HG02798 (cell line): Measurements from ENCODE around the gene NOD1.

Experiments
- ATAC-seq: cut with Tn5 transposase; IDR thresholded peaks from one replicate; pipeline ENCODE4 v1.9.1; 2021; ENCODE audit warnings: mild to moderate bottlenecking; ENCODE audit not compliant: unreplicated experiment, poor library complexity

Gene NOD1

DNA sequence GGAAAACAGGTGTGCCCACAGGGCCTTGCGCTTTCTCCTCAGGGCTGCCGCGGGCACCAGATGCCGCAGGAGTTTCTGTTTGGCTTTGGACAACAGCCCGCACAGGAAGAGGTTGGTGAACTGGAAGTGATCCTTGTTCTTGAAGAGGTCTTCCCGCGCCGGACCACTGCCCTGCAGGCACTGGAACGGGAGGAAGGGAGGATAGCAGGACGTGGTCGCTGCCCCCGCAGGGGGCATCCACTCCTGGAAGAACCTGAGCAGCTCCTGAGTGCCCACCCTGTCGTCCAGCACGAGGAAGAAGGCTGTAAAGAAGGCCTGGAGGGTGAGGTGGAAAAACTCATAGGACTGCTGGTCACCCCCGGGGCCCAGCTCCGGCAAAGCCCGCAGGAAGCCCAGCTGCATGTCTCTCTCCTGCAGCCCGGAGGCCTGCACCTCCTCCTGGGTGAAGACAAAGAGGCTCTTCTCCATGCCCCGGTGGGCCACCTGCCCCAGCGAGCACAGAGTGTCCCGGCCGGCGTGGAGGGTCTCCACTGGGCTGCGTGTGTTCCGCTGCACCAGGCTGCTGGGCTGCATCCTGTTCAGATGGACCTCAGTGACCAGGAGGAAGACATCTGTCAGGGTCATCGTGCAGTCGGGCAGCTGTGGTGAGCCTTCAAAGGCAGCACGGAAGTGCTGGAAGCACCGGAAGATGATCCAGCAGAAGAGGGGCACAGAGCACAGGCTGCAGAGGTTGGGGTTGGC is 26.9 kb downstream of the NOD1 start:
- no peak for ATAC-seq

DNA sequence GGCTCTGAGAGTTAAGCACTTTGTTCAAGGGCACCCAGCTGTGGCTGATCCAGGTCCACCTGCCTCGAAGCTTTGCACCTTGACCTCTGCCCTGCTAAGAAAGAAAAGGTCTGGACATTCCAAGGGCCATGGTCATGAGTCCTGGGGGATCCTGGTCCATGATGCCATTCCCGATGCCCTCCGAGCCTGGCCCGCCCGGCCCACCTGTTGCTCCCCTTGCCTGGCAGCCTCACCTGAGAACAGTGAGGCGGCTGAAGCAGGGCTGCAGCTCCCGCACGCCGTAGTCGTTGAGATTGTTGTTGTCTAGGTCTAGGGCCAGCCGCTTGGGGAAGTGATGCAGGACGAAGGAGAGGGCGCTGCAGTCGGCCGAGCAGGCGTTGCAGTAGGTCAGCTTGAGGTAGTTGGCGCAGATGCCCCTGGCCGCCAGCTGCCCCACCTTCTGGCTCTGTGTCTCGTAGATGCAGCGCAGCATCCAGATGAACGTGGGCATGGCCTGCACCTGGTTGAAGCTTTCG is 27.5 kb downstream of the NOD1 start:
- no peak for ATAC-seq

DNA sequence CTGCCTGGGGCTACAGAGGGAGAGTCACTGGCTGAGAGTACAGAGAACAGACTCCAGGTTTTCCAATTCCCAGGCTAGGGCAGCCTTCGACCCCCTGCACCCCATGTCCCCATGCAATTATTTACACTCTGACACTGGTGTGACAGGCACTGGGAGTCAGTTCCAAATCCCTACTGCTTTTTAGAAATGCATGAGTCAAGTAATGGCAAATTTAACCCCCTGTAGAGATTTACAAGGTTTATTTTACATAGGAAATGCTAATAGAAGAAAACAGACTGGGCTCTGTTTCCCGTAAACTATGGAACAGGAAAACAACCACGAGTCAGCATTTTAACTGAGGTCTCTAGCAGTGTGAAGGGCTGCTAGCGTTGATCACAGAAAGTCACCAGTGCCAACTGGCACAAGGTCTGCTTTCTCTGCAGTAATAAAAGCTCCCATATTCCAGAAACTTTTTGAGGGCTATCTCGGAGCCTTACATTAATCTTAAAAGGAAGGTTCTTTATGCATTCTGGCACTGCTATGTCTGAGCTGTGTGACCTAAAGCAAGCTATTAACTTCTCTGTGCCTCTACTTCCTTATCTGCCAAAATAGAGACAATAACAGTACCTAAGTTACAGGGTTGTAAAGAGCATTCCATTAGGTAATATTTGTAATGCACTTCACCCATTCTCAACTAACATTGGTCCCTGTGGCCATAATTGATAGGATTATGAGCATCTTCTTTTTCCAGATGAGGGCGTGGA is 28.2 kb downstream of the NOD1 start:
- no peak for ATAC-seq

DNA sequence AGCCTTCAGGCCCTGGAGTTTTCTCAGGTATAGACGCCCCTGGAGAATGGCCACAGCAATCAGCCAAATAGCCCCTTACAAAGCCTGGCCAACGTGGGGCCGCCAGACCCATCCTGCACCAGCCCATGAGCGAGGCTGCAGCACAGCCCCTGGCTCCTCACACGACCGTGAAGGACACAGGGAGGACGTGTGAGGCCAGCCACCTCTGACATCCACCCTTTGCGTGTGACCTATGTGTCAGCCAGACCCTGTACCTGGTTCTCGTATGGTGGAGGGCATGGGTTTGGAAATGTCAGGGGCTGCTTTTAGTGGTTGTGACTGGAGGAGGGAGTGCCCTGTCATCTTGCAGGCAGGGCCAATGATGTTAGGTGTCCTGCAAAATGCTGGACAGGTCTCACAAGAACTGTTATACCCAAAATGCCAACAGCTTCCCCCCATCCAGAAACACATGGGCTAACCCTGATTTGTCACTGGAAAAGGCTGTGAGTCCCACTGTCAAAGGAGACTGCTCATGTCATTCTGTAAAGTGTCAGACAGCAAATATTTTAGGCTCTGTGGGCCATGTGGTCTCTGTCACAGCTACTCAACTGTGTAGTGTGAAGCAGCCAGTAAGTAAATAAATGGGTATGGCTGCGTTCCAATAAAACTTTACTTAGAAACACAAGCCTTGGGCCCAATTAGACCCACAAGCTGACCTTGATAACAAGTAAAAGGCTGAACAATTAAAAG is 30.0 kb downstream of the NOD1 start:
- no peak for ATAC-seq

DNA sequence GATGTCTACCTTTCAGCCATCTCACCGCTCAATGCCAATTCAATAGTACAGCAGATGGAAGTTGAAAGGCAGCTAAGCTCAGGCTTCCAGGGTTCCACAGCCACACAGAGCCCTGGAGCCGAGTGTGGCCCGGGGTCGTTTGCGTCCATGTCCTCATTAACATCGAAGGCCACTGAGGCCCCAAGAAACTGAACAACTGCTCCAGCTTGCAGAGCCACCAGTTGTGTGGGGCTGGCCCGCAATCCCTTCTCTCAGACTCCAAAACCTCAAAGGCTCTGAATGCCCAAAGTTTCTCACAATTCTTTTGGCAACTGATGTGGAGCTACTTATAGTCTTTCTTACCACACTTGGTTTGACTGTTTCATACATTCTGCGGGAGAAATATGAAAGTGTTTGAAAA is 31.1 kb downstream of the NOD1 start:
- ATAC-seq, result no peak

DNA sequence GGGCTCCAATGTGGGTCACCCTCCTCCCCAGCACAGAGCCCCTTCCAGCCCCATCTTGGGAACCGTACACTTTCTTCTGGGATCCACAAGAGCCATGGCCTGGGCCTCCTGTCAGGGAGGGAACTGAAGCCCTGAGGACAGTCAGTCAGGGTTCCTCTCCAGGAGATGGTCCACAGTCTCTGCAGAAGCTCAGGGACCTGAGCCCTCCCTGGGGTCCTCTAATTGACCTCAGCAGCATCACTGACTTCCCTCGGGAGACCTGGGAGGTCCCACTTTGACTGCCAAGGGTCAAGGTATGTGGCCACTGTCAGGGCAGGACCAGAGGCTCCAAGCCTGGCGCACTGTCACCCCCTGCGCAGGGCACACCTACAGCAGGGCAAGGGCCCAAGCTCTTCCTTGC is 32.3 kb downstream of the NOD1 start:
- ATAC-seq, result no peak

DNA sequence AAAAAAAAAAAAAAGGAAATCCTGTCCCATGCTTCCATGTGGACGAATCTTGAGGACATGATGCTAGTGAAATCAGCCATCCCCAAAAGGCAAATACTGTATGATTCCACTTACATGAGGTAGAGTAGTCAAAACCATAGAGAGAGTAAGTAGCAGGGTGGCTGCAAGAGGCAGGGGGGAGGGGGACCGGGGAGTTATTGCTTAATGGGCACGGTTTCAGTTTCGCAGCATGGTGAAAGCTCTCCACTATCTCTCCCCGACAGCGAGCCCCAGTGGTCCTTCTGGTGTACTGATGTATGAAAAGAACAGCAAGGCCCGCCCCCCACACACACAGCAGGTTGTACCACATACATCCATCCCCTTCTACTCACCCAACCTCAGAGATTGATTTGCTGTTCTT is 32.8 kb downstream of the NOD1 start:
- peak; percentile 100 for ATAC-seq

DNA sequence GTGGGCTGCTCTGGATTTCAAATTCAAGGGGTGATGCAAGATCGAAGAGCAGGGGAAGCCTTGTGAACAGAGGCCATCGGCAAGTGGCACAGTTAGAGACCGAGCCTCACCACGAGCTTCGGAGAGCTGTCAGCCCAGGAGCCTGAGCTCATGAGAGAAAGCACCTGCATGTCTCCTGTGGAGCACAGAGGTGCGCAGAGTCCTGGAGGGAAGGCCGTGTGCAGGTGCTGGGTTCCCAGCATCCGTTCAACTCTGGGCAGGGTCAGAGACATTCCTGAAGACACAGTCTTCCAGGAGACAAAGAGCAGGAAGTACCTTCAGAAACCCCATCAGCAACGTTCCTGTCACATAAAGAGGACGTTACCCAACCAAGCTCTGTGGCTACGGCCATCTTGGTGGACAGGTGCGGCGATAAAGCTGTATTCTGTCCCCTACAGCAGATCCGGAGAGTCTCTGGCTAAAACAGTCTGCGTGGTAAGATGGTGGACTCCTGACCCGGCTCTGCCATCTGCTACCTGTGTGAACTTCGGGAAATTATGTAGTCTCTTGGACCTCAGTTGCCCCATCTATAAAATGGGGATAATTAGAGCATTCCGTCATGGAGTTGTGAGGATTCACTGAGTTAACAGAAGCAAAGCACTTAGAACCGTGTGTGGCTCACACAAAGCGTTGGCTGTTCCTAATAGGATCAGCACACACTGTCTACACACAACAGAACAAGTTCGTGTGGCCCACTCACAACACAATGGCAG is 40.6 kb downstream of the NOD1 start:
- no peak for ATAC-seq

DNA sequence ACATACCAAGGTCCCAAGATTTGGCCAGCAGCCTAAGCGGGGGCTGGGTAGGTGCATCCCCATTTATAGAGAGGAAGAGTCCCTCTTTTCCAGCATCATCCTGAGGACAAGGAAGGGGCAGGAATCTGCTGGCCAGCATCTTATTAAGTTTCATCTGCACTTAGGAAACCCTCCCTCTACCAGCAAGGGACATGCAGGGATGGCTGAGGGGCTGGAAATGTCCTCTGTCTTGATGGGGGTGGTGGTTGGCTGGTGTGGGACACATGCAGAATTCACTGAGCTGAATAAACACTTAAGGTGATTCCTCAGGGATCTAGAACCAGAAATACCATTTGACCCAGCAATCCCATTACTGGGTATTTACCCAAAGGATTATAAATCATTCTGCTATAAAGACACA is 42.1 kb downstream of the NOD1 start:
- no peak for ATAC-seq

DNA sequence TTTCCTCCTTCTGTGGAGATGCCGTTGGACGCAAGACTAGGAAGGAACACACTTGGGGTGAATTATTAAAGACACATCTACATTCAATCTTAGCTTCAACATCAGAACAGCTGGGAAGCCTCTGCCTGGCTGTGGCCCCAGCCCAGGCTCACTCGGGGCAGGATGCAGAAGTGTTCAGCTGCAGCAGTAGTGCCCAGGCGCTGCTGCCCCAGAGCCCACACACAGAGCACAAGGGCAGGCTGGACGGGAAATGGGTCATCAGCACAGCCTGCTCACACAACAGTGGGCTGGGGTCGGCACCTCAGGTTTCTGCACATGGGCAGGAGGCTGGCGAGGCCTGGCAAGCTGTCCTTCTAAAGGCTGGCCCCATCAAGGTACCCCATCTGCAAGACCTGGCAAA is 42.5 kb downstream of the NOD1 start:
- ATAC-seq, result no peak

DNA sequence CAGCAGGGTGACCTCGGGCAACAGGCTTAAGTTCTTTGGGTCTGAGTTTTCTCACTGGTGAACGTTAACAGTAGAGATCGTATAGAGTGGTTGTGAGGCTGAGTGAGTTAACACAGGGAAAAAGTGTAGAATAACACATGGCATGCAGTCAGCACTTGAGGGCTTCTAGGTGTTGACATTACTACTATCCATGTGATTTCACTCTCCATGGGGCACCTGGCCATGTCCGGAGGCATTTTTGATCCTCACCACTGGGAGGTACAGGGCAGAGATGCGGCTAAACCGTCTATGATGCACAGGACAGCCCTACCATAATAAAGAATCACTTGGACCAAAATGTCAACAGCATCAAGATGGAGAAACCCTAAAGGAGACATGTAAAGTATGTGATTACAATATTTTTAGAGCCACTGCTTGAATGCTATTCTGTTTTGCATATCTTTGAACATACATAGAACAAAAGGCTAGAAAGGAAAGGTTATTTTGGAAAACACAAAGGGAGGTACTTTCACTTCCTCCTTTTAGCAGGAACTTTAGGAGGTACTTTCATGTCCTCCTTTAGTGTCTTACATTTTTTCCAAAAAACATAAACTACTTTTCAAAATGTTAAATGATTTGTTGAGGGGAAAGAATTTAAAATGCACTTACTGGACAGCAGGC is 44.3 kb downstream of the NOD1 start:
- ATAC-seq, result no peak

DNA sequence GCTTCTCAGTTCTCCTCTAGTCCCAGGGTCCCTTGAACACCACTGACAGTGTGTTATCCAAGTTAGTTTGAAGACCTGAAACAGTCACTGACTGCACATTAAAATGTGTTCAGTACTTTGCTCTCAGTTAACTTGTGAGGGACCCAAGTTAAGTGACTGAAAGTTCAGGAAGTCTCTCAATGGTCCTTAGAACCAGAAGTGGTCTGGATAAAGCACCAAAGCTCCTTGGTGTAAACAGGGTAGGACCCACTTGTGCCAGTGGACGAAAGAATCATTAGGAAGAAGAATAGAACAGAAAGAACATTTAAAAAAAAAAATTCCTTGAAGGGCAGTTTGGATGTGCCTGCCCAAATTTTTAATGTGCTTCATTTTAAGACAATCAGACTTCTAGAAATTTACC is 45.1 kb downstream of the NOD1 start:
- no peak for ATAC-seq

DNA sequence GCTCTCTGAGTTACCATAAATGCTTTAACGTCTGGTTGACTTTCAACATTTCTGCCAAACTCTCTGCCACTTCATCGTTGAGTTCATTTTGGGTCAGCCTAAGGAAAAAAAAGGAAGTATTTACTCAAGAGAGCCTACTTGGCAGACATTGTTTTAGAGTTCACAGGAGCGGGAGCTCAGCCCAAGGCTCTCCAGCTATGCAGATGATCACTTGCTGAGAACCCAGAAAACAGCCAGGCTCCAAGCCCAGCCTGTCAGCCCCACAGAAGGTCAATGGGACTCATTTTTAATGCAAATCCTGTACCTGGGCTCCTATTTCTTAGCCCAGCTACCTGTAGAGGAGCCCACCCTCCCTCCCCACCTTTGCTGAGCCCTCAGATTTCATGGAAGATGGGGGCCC is 45.5 kb downstream of the NOD1 start:
- ATAC-seq, result no peak

DNA sequence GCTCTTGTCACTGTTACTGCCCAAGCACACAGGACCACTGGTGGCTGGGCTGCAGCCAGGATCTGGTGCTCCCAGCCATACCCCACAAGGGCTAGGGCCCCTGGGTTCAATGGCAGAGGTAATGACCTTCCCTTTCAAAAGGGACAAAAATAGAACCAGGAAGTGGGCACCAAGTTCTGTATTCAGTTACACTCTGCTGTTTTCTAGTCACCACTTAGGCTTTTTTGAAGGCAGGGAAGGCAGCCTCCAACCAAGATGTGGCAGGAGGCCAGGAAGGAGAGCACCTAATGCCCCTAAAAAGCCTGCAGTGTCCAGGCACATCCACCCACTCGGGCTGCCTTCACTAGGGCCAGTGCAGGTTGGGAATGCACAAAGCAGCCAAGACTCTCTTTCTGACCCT is 47.8 kb downstream of the NOD1 start:
- no peak for ATAC-seq

DNA sequence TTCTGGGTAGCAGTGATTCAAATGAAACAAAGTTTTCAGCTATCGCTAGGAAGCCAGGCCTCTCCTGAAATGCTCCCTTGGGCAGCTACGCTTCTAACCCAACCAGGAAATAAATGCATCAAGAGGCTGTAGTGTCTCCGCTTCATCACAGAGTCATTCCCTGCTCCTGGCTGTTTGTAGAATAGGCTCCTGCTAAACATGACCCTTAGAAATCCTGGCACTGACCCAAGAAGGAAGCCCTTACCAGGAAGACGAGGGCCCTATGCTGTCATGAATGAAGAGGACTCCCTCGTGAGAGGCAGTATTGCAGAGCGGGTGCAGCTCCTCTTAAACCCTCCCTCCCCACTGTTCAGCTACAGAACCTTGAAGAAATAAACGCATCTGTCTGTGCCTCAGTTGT is 48.3 kb downstream of the NOD1 start:
- ATAC-seq, result no peak

DNA sequence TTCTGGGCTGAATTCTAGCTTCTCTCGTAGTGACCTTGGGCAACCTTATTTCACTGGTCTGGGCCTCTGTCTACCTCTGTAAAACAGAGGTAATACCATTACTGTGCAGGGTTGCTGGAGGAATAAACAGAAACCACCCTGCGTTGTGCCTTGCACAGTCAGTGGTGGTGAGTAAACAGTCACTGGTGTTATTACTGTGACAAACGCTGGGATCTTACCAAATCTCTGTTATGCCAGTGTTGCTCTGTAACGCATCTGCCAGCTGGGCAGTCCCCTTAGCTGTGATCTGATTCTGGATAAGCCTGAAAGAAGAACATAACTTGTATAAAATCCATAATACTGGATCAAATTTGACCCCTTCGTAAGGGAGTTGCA is 49.4 kb downstream of the NOD1 start:
- ATAC-seq, result no peak

DNA sequence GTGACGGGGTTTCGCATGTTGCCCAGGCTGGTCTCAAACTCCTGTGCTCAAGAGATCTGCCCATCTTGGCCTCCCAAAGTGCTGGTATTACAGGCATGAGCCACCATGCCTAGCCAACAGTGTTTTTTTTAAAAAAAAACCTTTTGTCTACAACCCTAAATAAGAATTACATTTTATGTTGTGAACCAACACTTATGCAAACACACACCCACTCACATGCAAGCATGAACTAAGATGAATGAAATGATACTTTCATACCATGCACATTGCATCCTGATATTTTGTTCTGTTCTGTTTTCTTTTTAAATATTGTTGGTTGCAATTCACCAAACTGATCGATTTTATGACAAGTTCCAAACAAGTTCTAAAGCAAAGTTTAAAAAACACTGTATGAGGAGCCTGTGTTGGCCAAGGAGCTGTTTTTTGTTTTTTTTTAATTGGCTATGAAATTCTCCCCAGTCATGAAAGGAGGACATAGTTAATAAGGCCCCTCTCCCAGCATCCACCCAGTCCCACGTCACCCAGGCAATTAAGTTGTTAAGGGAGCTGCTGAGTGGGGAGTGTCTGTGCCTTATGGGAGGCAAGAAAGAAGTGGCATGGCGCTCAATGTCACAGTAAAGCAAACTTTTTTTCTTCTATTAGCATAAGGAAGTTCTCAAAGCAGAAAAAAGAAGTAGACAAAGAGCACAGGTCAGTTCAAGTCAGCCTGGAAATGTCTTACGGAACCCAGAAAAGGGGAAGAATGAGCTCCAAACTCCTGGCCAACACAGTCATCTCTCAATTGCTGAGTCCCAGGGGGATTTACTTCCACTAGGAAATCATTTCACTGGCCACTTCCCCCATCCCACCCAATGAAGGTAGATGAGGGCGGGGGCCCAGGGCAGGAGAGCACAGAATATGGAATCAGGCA is 50.1 kb downstream of the NOD1 start:
- ATAC-seq, result no peak

DNA sequence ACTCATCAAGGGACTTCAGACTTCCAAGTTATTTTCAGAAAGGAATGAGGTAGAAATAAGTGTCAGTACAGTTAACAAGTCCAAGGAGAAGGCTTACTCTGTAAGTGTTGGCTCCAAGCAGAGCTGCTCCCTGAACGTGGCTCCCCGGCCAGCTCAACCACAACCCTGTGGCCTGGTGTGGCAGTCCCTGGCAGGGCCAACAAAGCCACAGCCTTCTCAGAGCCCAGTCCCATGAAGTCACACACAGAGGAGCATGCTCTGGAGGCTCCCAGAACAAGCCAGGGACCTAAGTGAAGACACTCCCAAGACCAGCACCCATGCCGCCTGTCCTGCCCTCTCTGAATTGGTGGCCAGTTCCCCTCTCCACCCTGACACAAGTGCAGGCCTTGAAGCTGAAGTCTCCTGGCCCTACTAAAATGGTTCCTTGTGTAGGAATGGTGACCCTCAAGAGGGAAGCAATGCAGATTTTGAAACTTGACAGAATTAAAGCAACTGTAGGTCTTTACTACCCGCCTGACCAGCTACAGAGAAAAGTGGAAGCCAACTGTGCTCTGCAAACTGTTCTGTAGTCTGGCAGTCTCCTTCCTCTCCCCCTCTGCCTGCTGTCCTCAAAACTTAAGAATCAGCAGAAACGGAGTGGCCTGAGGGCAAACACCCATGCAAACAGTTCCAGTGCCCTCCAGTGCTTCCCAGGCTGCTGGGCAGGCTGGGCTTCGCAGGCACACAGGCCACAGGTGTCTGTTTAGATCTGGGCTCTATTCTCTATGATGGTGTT is 51.1 kb downstream of the NOD1 start:
- ATAC-seq, result no peak
